Activated naive CD8-positive, alpha-beta T cell treated with anti-CD3 and anti-CD28 coated beads, Interleukin-2, amount 50 U/mL, for 24 hours (primary cell): ENCODE results near the gene DNAJC5.
A peak's percentile ranks its signal among the peaks of the same experiment; 100 is the strongest.
"Not testable (repeated sequence)": the region's sequence is repeated elsewhere in the genome, so short reads cannot be mapped to it uniquely, and the experiment has no call there.

Source experiments
- ATAC-seq: fragments of 150-1000 bp; cut with Tn5 transposase; one replicate; pipeline ENCODE4 v1.10.0; 2021
- DNase-seq: peaks from one replicate; pipeline ENCODE4 v3.0.0; 2021
- H3K27ac Mint-ChIP-seq: one replicate; pipeline ENCODE4 v1.8.0; 2021; ENCODE audit warnings: mild to moderate bottlenecking, mixed read lengths
- H3K27me3 Mint-ChIP-seq: one replicate; pipeline ENCODE4 v1.8.0; 2021; ENCODE audit warnings: mixed read lengths
- H3K36me3 Mint-ChIP-seq: one replicate; pipeline ENCODE4 v1.8.0; 2021; ENCODE audit warnings: low read depth, mixed read lengths
- H3K4me1 Mint-ChIP-seq: one replicate; pipeline ENCODE4 v1.8.0; 2021; ENCODE audit warnings: mixed read lengths
- H3K4me3 Mint-ChIP-seq: one replicate; pipeline ENCODE4 v1.8.0; 2021; ENCODE audit warnings: mild to moderate bottlenecking, moderate library complexity, mixed read lengths
- H3K9me3 Mint-ChIP-seq: one replicate; pipeline ENCODE4 v1.8.0; 2021; ENCODE audit warnings: mixed read lengths

Gene DNAJC5

GRCh38 chr20:63964412-63964811, 69.5 kb downstream of the DNAJC5 start:
- no peak for ATAC-seq
- Mint-ChIP-seq H3K27me3 (no peaks in the 10 kb centered on the region), H3K4me3 (no peak overlapping the region), H3K27ac (no peak overlapping the region), H3K4me1 (peaks cover 8% of the 10 kb centered on the region), H3K9me3 (no peaks in the 10 kb centered on the region), H3K36me3 (peaks cover 11% of the 10 kb centered on the region)
- DNase-seq = no peak

- Mint-ChIP-seq H3K36me3 (peaks cover 11% of the 10 kb centered on the region), H3K4me3 (no peak overlapping the region), H3K27ac (no peak overlapping the region), H3K9me3 (no peaks in the 10 kb centered on the region), H3K4me1 (peaks cover 10% of the 10 kb centered on the region), H3K27me3 (no peaks in the 10 kb centered on the region)
- ATAC-seq = no peak
- no peak for DNase-seq
These were observed 71.4 kb downstream of the DNAJC5 start for GRCh38 chr20:63966172-63966943.

- no peaks in the 10 kb centered on the region for H3K27me3 Mint-ChIP-seq
- DNase-seq (no peak), ATAC-seq (no peak)
- H3K27ac Mint-ChIP-seq = no peak overlapping the region
- no peaks in the 10 kb centered on the region for H3K9me3 Mint-ChIP-seq
- H3K4me1 Mint-ChIP-seq = peaks cover 10% of the 10 kb centered on the region
- H3K4me3 Mint-ChIP-seq = no peak overlapping the region
- H3K36me3 Mint-ChIP-seq = peaks cover 11% of the 10 kb centered on the region
These were observed 72.0 kb downstream of the DNAJC5 start for GRCh38 chr20:63966944-63967322.

GRCh38 chr20:63967330-63968135, 72.6 kb downstream of the DNAJC5 start:
- no peaks in the 10 kb centered on the region for H3K27me3 Mint-ChIP-seq
- DNase-seq (no peak), ATAC-seq (no peak)
- peaks cover 10% of the 10 kb centered on the region for H3K4me1 Mint-ChIP-seq
- no peak overlapping the region for H3K4me3 Mint-ChIP-seq
- peaks cover 11% of the 10 kb centered on the region for H3K36me3 Mint-ChIP-seq
- H3K27ac Mint-ChIP-seq = no peak overlapping the region
- H3K9me3 Mint-ChIP-seq = no peaks in the 10 kb centered on the region

- H3K36me3 Mint-ChIP-seq = peaks cover 12% of the 10 kb centered on the region
- H3K9me3 Mint-ChIP-seq = no peaks in the 10 kb centered on the region
- no peaks in the 10 kb centered on the region for H3K27me3 Mint-ChIP-seq
- peak overlapping the region; percentile 67 for H3K27ac Mint-ChIP-seq
- DNase-seq (no peak), ATAC-seq (no peak)
- peaks cover 10% of the 10 kb centered on the region for H3K4me1 Mint-ChIP-seq
- H3K4me3 Mint-ChIP-seq = peak overlapping the region; percentile 78
These were observed 73.4 kb downstream of the DNAJC5 start for GRCh38 chr20:63968136-63968927.

GRCh38 chr20:63968928-63969760, 74.2 kb downstream of the DNAJC5 start:
- Mint-ChIP-seq H3K27ac (peak overlapping the region; percentile 67), H3K4me3 (peak overlapping the region; percentile 78), H3K27me3 (no peaks in the 10 kb centered on the region), H3K4me1 (peaks cover 17% of the 10 kb centered on the region), H3K9me3 (no peaks in the 10 kb centered on the region), H3K36me3 (peaks cover 15% of the 10 kb centered on the region)
- ATAC-seq (no peak), DNase-seq (no peak)

- peaks cover 18% of the 10 kb centered on the region for H3K4me1 Mint-ChIP-seq
- DNase-seq = peak; percentile 60
- H3K27me3 Mint-ChIP-seq = no peaks in the 10 kb centered on the region
- peaks cover 17% of the 10 kb centered on the region for H3K36me3 Mint-ChIP-seq
- peak within 1 kb of the TSS; percentile 78 for H3K4me3 Mint-ChIP-seq
- ATAC-seq = peak; percentile 11
- peak within 1 kb of the TSS; percentile 67 for H3K27ac Mint-ChIP-seq
- H3K9me3 Mint-ChIP-seq = no peaks in the 10 kb centered on the region
These were observed 75.2 kb downstream of the DNAJC5 start, which contains the start of gene ZNF512B for GRCh38 chr20:63969838-63970713. ZNF512B (minus strand) TSS chr20:63969930; CDS start chr20:63967950, 1,980 bp downstream.

- Mint-ChIP-seq H3K27me3 (no peaks in the 10 kb centered on the region), H3K4me1 (peaks cover 18% of the 10 kb centered on the region), H3K27ac (peak overlapping the region; percentile 10), H3K4me3 (peak overlapping the region; percentile 56), H3K9me3 (no peaks in the 10 kb centered on the region), H3K36me3 (peaks cover 18% of the 10 kb centered on the region)
- no peak for DNase-seq
- ATAC-seq = no peak
These were observed 75.9 kb downstream of the DNAJC5 start for GRCh38 chr20:63970714-63971431.

GRCh38 chr20:63971960-63972311, 77.0 kb downstream of the DNAJC5 start:
- not testable (repeated sequence) for H3K9me3 Mint-ChIP-seq, ATAC-seq, H3K27ac Mint-ChIP-seq, DNase-seq, H3K4me3 Mint-ChIP-seq, H3K27me3 Mint-ChIP-seq
- peaks cover 21% of the 10 kb centered on the region for H3K36me3 Mint-ChIP-seq
- H3K4me1 Mint-ChIP-seq = peaks cover 28% of the 10 kb centered on the region

GRCh38 chr20:63972312-63973159, 77.6 kb downstream of the DNAJC5 start:
- H3K36me3 Mint-ChIP-seq = peaks cover 23% of the 10 kb centered on the region
- H3K27me3 Mint-ChIP-seq = no peaks in the 10 kb centered on the region
- H3K4me3 Mint-ChIP-seq = no peak overlapping the region

GRCh38 chr20:63973160-63973479, 78.2 kb downstream of the DNAJC5 start:
- Mint-ChIP-seq H3K27me3 (no peaks in the 10 kb centered on the region), H3K4me3 (no peak overlapping the region), H3K9me3 (no peaks in the 10 kb centered on the region), H3K27ac (no peak overlapping the region), H3K36me3 (peaks cover 23% of the 10 kb centered on the region), H3K4me1 (peaks cover 40% of the 10 kb centered on the region)
- DNase-seq (no peak), ATAC-seq (no peak)

More at GRCh38 chr20:63972312-63973159, 77.6 kb downstream of the DNAJC5 start:
- no peaks in the 10 kb centered on the region for H3K9me3 Mint-ChIP-seq
- no peak overlapping the region for H3K27ac Mint-ChIP-seq
- DNase-seq (no peak), ATAC-seq (no peak)
- H3K4me1 Mint-ChIP-seq = peaks cover 34% of the 10 kb centered on the region
